Measurements from ENCODE around the gene SLC44A4.
"Not testable (repeated sequence)": the region's sequence is repeated elsewhere in the genome, so short reads cannot be mapped to it uniquely, and the experiment has no call there.

Gene SLC44A4

GRCh38 chr6:31907158-31907813 lies 28.5 kb upstream of the SLC44A4 start:
- TF ChIP-seq CTCF (IDR thresholded peaks at IDR 0.05; ENCODE audit: low read length, missing control alignments) = no peak
- no peak overlapping the region for H3K4me3 ChIP-seq (replicated peaks; ENCODE audit: low read depth, low read length)
- peak; percentile 96 for DNase-seq (ENCODE audit: low read depth)

GRCh38 chr6:31906727-31907126 lies 27.9 kb upstream of the SLC44A4 start:
- H3K4me3 ChIP-seq (replicated peaks; ENCODE audit: low read depth, low read length); DNase-seq (ENCODE audit: low read depth): not testable (repeated sequence)

GRCh38 chr6:31906122-31906521 lies 27.3 kb upstream of the SLC44A4 start:
- no peak overlapping the region for H3K4me3 ChIP-seq (replicated peaks; ENCODE audit: low read depth, low read length)
- no peak for DNase-seq (ENCODE audit: low read depth)
- no peak for TF ChIP-seq CTCF (IDR thresholded peaks at IDR 0.05; ENCODE audit: low read length, missing control alignments)

GRCh38 chr6:31905041-31905440 lies 26.2 kb upstream of the SLC44A4 start:
- H3K4me3 ChIP-seq (replicated peaks; ENCODE audit: low read depth, low read length) = no peak overlapping the region
- DNase-seq (ENCODE audit: low read depth) = no peak
- no peak for TF ChIP-seq CTCF (IDR thresholded peaks at IDR 0.05; ENCODE audit: low read length, missing control alignments)

GRCh38 chr6:31903957-31904356 lies 25.2 kb upstream of the SLC44A4 start:
- TF ChIP-seq CTCF (IDR thresholded peaks at IDR 0.05; ENCODE audit: low read length, missing control alignments) = no peak
- no peak overlapping the region for H3K4me3 ChIP-seq (replicated peaks; ENCODE audit: low read depth, low read length)
- peak; percentile 48 for DNase-seq (ENCODE audit: low read depth)

- TF ChIP-seq CTCF (IDR thresholded peaks at IDR 0.05; ENCODE audit: low read length, missing control alignments) = no peak
- H3K4me3 ChIP-seq (replicated peaks; ENCODE audit: low read depth, low read length) = peak within 1 kb of the TSS; percentile 61
- peak; percentile 97 for DNase-seq (ENCODE audit: low read depth)
Observed at GRCh38 chr6:31901953-31902643, 23.3 kb upstream of the SLC44A4 start, which contains the start of gene ZBTB12. ZBTB12 (minus strand) TSS chr6:31902086; CDS start chr6:31901305, 781 bp downstream.

- TF ChIP-seq CTCF (IDR thresholded peaks at IDR 0.05; ENCODE audit: low read length, missing control alignments) = no peak
- peak; percentile 42 for DNase-seq (ENCODE audit: low read depth)
- peak overlapping the region; percentile 61 for H3K4me3 ChIP-seq (replicated peaks; ENCODE audit: low read depth, low read length)
Observed at GRCh38 chr6:31901415-31901952, 22.7 kb upstream of the SLC44A4 start.
